GM12801 (cell line): ENCODE data around the gene GLTP.

Experiments
- CTCF ChIP-seq: IDR thresholded peaks from one replicate; pipeline ENCODE4 v1.5.1; 2011; ENCODE audit warnings: control low read depth; ENCODE audit not compliant: insufficient read length; ENCODE audit errors: extremely low read depth

The GLTP gene

GRCh38 chr12:109880043-109880931, at the start of gene GLTP:
Gene GLTP (minus strand): TSS chr12:109880541. CDS start chr12:109880374, 167 bp downstream.
- TF ChIP-seq CTCF, result no peak

GRCh38 chr12:109928058-109928656, 47.8 kb upstream of the GLTP start:
- TF ChIP-seq CTCF, result no peak

- no peak for TF ChIP-seq CTCF
Observed at GRCh38 chr12:109927622-109928021, 47.3 kb upstream of the GLTP start.

GRCh38 chr12:109926488-109927210, 46.3 kb upstream of the GLTP start:
- no peak for TF ChIP-seq CTCF

GRCh38 chr12:109926016-109926415, 45.7 kb upstream of the GLTP start:
- TF ChIP-seq CTCF, result no peak

- no peak for TF ChIP-seq CTCF
Observed at GRCh38 chr12:109925185-109925840, 45.0 kb upstream of the GLTP start.
